HG02798 (cell line): ENCODE measurements around the gene ZNF316.
A peak's percentile ranks its signal among the peaks of the same experiment; 100 is the strongest.

Experiments
- ATAC-seq: cut with Tn5 transposase; IDR thresholded peaks from one replicate; pipeline ENCODE4 v1.9.1; 2021; ENCODE audit warnings: mild to moderate bottlenecking; ENCODE audit not compliant: unreplicated experiment, poor library complexity

ZNF316 gene

DNA sequence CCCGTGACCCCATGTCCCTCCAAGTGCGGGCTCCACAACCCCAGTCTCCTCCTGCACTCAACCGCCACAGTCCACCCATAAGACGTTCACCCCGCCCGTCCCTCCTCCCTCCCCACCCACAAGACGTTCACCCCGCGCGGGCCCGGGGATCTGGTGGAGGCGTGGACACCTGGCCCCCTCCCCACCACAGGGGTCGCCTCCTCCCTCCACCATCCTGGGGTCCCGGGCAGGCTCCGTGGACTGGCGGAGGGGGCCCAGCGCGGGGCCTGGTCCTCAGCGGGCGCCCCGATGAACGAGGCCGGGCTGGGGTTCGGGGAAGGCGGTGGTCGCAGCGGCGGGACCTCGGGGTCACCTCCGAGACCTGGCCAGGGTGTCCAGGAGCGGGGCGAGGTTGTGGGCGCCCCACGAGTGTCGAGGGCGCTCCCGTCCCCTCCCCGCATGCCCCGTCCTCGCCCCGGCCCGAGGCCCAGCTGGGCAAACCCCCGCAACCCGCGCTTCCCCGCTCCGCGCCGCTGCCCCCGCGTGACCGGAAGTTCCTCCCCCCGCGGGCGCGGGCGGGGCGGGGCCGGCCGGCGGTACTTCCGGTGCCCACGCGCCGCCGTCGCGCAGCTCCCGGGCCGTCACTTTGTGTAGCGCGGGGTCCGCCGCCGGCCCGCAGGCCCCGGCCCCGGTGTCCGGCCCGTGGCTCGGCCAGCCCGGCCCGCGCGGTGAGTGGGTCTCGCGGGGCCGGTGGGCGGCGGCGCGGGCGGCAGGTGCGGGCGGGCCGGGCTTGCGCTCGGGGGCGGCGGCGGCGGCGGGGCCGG, at the start of gene ZNF316:
ZNF316 (plus strand) TSS at position 578 of the 803 bp plus-strand sequence. CDS start 5,092 bp downstream, outside the sequence.
- peak; percentile 82 for ATAC-seq

GRCh38 chr7:6588566-6588965, 48.6 kb upstream of the ZNF316 start:
- ATAC-seq: no peak

DNA sequence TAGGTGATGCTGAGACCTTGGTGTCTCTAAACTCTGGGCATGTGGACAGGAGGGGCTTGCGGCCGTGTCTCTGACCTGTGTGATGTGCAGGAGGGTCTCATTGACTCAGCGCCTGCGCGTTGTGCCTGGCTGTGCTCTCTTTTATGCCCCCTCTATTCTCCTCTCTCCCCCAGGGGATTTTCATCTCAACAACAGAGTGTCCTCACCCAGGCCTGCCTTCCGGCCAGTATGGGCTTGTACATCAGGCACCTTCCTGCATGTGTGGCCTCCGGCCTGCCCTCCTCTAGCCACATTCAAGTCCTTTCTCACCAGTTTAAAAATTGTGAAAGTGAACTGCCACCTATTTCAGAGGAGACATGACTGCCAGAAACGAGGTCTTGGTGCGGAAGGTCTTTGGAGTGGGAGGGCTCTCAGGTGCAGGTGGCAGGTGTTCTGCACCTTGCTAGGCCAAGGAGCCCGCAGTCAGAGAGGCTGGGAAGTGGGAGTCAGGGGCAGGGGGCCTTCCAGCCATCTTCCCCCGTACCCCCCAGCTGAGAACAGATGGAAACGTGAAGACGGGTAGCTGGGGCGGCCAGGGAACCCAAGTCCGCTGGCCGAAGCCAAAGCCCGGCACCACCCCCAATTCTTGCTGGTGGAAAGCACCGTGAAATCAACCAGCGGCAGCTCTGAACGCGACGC, 47.8 kb upstream of the ZNF316 start:
- no peak for ATAC-seq

- peak; percentile 90 for ATAC-seq
Measured at GRCh38 chr7:6589829-6590644, 47.1 kb upstream of the ZNF316 start, which contains the start of gene INTS15. Gene INTS15, plus strand, starts transcription at chr7:6590021. Its CDS starts 263 bp downstream, at chr7:6590284.

GRCh38 chr7:6590645-6591110, 46.4 kb upstream of the ZNF316 start:
- no peak for ATAC-seq

- no peak for ATAC-seq
Measured at GRCh38 chr7:6600093-6600492, 37.0 kb upstream of the ZNF316 start.

- no peak for ATAC-seq
Measured at GRCh38 chr7:6604458-6604857, 32.7 kb upstream of the ZNF316 start.

- no peak for ATAC-seq
Measured at GRCh38 chr7:6606866-6607583, 30.1 kb upstream of the ZNF316 start.

- ATAC-seq: no peak
Measured at GRCh38 chr7:6607651-6608051, 29.5 kb upstream of the ZNF316 start.

GRCh38 chr7:6608081-6608480, 29.0 kb upstream of the ZNF316 start:
- ATAC-seq: no peak

- no peak for ATAC-seq
Measured at GRCh38 chr7:6608794-6609193, 28.3 kb upstream of the ZNF316 start.

GRCh38 chr7:6612819-6613218, 24.3 kb upstream of the ZNF316 start:
- no peak for ATAC-seq

DNA sequence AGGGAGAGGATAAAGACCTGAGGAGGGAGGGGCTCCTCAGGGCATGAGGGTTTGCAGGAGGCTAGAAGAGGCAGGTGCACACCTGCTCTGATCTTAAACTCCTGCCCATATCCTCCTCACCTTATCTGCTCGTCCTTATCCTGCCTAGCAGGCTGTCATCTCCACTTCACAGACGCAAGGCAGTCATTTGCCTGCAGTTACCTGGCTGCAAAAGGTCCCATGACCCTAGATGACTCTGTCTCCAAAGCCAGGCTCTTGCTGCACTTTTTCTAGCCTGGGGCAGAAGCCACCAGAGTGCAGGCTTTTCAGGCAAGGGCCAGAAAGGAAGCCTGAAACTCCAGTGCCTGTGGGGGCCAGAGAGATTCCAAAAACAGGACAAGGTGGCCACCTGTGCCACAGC, 23.4 kb upstream of the ZNF316 start:
- ATAC-seq: no peak

GRCh38 chr7:6614953-6615722, 22.0 kb upstream of the ZNF316 start, which contains the start of gene ZNF853:
Gene ZNF853, plus strand, starts transcription at chr7:6615610. Its CDS starts 565 bp downstream, at chr7:6616175.
- ATAC-seq: no peak

DNA sequence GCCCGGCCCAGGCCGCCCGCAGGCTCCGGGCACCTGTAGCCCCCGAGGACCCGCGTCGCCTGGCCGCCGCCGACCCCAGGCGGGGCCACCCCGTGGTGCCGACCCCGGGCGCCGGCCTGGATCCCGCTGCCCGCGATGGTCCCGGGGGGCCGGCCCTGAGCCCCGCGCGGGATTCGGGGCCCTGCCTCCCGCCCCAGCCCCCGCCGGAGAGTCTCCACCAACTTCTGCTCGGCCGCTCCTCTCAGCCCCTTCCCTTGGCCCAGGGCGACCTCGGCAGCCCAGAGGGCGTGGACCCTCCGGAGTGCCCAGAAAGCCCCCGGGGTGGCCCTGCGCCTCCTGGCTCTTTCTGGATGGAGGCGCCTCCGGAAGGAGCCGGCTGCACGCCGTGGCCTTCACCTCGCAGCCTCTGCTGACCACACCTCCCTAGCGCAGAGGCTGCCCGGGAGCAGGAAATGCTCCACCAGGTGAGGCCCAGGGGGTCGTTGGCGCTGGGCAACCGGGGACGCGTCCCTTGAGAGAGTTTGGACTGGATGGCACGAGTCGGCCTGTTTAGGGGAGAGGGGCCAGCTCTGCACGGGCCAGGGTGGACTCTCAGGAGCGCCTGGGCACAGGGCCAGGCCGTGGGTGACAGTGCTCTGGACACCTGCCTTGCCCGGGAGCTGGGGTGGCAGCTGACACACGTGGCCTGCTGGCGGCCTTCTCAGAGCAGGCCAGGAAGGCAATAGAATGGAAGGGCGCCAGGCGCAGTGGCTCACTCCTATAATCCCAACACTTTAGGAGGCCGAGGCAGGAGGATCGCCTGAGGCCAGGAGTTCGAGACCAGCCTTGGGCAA, 21.2 kb upstream of the ZNF316 start:
- no peak for ATAC-seq

- no peak for ATAC-seq
Measured at GRCh38 chr7:6616854-6617643, 20.1 kb upstream of the ZNF316 start.

DNA sequence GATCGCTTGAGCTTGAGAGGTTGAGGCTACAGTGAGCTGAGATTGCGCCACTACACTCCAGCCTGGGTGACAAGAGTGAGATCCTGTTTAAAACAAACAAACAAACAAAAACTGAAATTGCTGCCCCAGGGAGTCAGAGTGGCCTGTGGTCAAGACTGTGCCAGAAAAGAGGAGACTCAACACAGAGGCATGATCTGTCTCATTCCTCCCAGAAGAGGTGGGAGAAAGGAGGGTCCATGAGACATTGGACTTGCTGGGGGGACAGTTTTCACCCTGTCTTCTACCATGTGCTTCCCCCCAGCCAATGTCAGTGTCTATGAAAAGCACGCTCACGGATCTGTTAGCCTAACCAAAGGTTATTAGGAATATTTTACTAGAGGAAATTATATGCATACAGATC, 18.5 kb upstream of the ZNF316 start:
- ATAC-seq: no peak

DNA sequence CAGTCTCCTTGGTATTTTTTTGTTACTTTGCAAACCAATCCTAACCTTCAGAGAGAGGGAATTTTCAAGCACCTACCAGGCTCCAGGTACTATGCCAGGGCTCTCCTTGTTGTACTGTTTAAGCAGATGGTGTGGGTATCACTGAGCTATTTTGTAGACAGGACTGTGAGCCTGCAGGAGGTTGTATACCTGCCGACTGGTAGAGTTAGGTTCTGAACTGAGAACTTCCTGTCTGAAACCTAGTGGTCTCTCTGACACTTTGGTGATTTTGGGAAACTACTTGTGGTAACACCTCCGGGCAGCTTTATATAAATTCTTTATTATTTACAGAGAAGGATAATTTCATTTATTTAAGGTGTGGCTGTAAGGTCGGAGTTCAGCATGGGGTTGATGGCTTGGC, 17.2 kb upstream of the ZNF316 start:
- ATAC-seq: no peak
